ENCODE data around the gene SARS1.
"Not testable (repeated sequence)": the region's sequence is repeated elsewhere in the genome, so short reads cannot be mapped to it uniquely, and the experiment has no call there.

The SARS1 gene

DNA sequence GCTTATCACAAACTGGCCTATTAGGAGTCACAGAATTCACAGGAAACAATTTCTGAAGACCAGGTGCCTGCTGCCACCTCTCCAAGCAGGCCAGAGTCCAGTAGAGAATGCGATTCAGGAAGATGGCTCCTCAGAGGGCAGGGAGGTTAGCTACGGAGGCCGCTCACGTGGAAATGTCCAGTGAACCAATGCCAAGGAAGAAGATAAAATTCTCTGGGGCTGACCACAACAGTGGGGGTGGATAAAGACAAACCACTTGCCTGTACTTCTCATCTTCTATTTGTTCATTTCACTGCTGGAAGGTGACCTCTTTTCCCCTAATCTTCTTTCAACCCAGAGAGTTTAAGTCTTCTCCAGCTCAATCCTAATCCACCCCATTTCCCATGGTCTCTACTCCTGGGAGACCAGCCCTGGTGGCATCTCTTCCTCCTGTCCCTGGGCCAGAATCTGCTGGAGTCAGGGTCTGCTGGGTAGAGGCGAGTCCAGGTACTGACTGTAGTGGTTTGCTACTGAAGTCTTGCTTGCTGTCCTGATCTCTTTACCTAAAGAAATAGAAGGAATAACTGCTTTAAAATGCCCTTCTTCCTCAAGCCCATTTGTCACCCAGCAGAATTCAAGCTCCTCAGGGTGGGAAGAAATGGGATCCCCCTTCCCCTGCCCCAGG lies 66.0 kb downstream of the SARS1 start:
- DNase-seq, result no peak

DNA sequence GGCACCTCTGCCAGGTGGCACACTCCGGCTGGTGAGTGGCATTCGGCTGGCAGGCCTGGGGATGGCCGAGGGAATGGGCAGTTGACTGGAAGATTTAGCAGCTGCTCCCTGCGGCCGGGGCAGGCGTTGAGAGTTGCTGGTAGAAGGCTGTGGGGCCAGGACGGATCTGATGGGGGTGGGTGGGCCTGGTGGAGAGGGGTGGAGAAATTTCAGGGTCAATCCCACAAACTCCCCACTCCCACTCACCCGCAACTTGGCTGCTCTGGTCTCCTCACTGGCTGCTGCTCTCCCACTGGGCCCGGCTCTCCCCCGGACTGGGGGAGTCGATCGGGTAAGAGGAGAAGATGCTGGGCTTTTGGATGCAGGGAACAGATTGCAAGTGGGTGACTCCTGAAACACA lies 67.1 kb downstream of the SARS1 start:
- no peak for DNase-seq

- no peak for DNase-seq
Measured at GRCh38 chr1:109281680-109282496, 68.2 kb downstream of the SARS1 start.

DNA sequence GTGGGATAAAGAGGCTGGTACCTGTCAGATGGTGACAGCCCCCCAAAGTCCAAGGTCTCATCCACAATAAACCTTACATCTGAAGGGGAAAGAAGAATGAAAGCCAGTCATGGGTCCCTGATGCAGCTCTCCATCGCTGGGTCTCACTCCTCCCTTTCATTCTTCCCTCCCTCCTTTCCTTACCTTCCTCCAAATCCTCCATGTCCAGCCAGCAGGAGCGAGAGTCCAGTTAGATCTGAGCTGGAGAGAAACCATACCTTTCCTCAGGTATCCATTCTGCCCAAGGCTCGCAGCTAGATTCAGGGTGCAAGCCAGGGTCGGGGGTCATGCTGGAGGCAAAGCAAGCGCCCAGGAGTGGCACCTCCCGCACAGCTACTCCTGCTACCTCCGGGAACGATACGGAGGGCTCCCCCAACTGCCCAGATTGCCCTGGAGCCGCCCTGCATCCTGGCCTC lies 68.8 kb downstream of the SARS1 start:
- DNase-seq, result no peak

GRCh38 chr1:109282952-109283747 lies 69.4 kb downstream of the SARS1 start, which contains the start of gene PSRC1:
Gene PSRC1 (minus strand): TSS chr1:109283145.
- peak; percentile 84 for DNase-seq

DNA sequence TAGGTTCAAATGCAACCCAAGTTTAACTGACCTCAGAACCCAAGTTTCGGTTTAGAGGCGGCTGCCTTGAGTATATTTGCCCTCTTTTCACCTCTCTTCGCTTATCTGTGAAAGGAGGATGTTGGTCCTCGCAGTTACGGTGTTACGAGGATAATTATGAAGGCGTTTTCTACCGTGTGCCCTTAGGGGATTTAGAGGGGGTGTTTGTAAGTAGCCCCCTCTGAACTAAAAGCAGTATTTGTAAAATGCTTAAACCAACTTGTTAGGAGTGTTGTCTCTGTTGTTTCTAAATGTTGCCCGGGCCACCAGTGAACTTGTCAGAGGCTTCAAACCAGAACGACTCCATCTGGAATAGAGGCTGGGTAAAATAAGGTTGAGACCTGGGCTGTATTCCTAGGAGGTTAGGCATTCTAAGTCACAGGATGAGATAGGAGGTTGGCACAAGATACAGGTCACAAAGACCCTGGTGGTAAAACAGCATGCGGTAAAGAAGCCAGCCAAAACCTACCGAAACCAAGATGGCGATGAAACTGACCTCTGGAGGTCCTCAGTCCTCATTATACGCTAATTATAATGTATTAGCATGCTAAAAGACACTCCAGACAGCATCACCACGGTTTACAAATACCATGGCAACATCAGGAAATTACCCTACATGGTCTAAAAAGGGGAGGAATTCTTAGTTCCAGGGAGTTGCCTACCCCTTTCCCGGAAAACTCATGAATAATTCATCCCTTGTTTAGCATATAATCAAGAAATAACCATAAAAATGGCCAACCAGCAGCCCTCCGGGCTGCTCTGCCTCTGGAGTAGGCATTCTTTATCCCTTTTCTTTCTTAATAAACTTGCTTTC lies 70.3 kb downstream of the SARS1 start:
- no peak for DNase-seq

DNA sequence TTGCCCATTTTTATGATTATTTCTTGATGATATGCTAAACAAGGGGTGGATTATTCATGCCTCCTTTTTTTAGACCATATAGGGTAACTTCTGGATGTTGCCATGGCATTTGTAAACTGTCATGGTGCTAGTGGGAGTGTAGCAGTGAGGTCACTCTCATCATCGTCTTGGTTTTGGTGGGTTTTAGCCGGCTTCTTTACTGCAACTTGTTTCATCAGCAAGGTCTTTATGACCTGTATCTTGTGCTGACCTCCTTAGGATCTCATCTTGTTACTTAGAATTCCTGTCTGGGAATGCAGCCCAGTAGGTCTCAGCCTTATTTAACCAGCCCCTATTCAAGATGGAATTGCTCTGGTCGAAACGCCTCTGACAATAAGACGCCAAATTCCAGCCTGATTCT lies 73.0 kb downstream of the SARS1 start:
- not testable (repeated sequence) for DNase-seq
